ENCODE results near the gene CST7.

The CST7 gene

GRCh38 chr20:24953621-24954133 is 4.6 kb downstream of the CST7 start:
- Histone ChIP-seq H2AFZ (ENCODE audit: low read length) (no peak overlapping the region), H4K20me1 (ENCODE audit: insufficient read depth, low read length) (no peaks in the 10 kb centered on the region), H3K27me3 (ENCODE audit: insufficient read depth, low read length) (0 out of 2 replicates have a peak, but pooled peaks cover 6% of the 10 kb centered on the region), H3F3A (ENCODE audit: insufficient read depth, low read length) (no peaks in the 10 kb centered on the region), H3K4me2 (ENCODE audit: low read length) (no peak overlapping the region), H3K9me2 (ENCODE audit: low read depth, low read length) (no peaks in the 10 kb centered on the region), H3K9me3 (ENCODE audit: low read length) (no peaks in the 10 kb centered on the region), H3K36me3 (ENCODE audit: insufficient read depth, low read length) (no peaks in the 10 kb centered on the region), H3K79me2 (ENCODE audit: insufficient read depth, low read length) (no peaks in the 10 kb centered on the region), H3K4me3 (ENCODE audit: low read depth, low read length, poor library complexity, severe bottlenecking) (no peak overlapping the region), H3K4me1 (ENCODE audit: insufficient read depth, low read length, severe bottlenecking) (peaks cover 13% of the 10 kb centered on the region), H3K9ac (ENCODE audit: low read length) (no peak overlapping the region), H3K27ac (ENCODE audit: low read depth, low read length, poor library complexity, severe bottlenecking) (no peak overlapping the region)
- no peak for TF ChIP-seq EZH2 (IDR thresholded peaks at IDR 0.05; ENCODE audit: borderline replicate concordance, low read length)
- no peak for TF ChIP-seq CTCF (IDR thresholded peaks at IDR 0.05; ENCODE audit: low read length)

DNA sequence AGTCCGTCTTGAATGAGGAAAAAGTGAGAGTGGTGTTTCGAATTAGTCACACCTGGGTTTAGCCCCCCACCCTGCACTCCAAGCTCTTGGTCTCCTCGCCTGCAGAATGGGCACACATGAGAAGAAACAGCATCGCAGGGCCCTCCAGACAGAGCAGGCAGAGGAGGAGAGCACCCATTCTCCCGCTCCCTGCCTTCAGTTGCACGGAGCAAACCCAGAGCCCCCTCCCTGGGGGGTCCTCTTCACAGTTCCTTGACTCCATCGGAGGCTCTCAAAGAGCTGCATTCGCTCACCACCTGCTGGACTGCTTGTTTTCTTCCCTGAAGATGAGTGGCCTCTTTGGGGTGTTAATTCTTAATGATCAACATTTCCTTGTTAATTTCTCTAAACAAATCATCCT is 5.1 kb downstream of the CST7 start:
- H3K27ac ChIP-seq (ENCODE audit: low read depth, low read length, poor library complexity, severe bottlenecking) = no peak overlapping the region
- no peaks in the 10 kb centered on the region for H3K36me3 ChIP-seq (ENCODE audit: insufficient read depth, low read length)
- TF ChIP-seq CTCF (IDR thresholded peaks at IDR 0.05; ENCODE audit: low read length) = no peak
- TF ChIP-seq EZH2 (IDR thresholded peaks at IDR 0.05; ENCODE audit: borderline replicate concordance, low read length) = no peak
- H3K4me1 ChIP-seq (ENCODE audit: insufficient read depth, low read length, severe bottlenecking) = peaks cover 13% of the 10 kb centered on the region
- no peaks in the 10 kb centered on the region for H3K9me2 ChIP-seq (ENCODE audit: low read depth, low read length)
- H3K9me3 ChIP-seq (ENCODE audit: low read length) = no peaks in the 10 kb centered on the region
- no peak overlapping the region for H3K4me2 ChIP-seq (ENCODE audit: low read length)
- H2AFZ ChIP-seq (ENCODE audit: low read length) = no peak overlapping the region
- no peaks in the 10 kb centered on the region for H3F3A ChIP-seq (ENCODE audit: insufficient read depth, low read length)
- no peaks in the 10 kb centered on the region for H3K79me2 ChIP-seq (ENCODE audit: insufficient read depth, low read length)
- 0 out of 2 replicates have a peak, but pooled peaks cover 4% of the 10 kb centered on the region for H3K27me3 ChIP-seq (ENCODE audit: insufficient read depth, low read length)
- no peak overlapping the region for H3K9ac ChIP-seq (ENCODE audit: low read length)
- no peaks in the 10 kb centered on the region for H4K20me1 ChIP-seq (ENCODE audit: insufficient read depth, low read length)
- no peak overlapping the region for H3K4me3 ChIP-seq (ENCODE audit: low read depth, low read length, poor library complexity, severe bottlenecking)

DNA sequence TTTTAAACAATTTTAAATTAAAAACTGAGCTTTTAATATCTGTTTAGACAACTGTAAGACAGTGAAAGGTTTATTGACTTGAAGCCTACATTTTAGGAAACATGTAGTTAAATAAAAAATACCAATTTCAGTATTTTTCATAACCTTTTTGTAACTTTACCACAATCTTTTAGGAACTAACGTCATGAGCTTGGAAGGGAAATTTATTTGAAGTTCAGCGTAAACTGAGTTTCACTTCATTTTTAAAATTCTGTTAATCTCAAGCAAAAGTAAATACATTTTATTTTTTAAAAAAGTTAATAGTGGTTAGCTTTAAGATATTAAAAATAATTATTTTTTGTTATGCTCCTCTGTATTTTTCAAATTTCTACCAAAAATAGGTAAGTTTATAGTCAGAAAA is 5.5 kb downstream of the CST7 start:
- H3K4me1 ChIP-seq (ENCODE audit: insufficient read depth, low read length, severe bottlenecking) = peaks cover 13% of the 10 kb centered on the region
- H3K9me3 ChIP-seq (ENCODE audit: low read length) = no peaks in the 10 kb centered on the region

More for the DNA sequence above, 5.5 kb downstream of the CST7 start:
- Histone ChIP-seq H3K79me2 (ENCODE audit: insufficient read depth, low read length) (no peaks in the 10 kb centered on the region), H3K4me2 (ENCODE audit: low read length) (no peak overlapping the region), H4K20me1 (ENCODE audit: insufficient read depth, low read length) (no peaks in the 10 kb centered on the region), H3K4me3 (ENCODE audit: low read depth, low read length, poor library complexity, severe bottlenecking) (no peak overlapping the region), H3K36me3 (ENCODE audit: insufficient read depth, low read length) (no peaks in the 10 kb centered on the region), H3K27me3 (ENCODE audit: insufficient read depth, low read length) (no peaks in the 10 kb centered on the region), H3K9me2 (ENCODE audit: low read depth, low read length) (no peaks in the 10 kb centered on the region), H3K27ac (ENCODE audit: low read depth, low read length, poor library complexity, severe bottlenecking) (no peak overlapping the region), H3K9ac (ENCODE audit: low read length) (no peak overlapping the region), H2AFZ (ENCODE audit: low read length) (no peak overlapping the region), H3F3A (ENCODE audit: insufficient read depth, low read length) (no peaks in the 10 kb centered on the region)
- TF ChIP-seq EZH2 (IDR thresholded peaks at IDR 0.05; ENCODE audit: borderline replicate concordance, low read length) (no peak), CTCF (IDR thresholded peaks at IDR 0.05; ENCODE audit: low read length) (no peak)
